ENCODE data around the gene MAB21L4.

DNA sequence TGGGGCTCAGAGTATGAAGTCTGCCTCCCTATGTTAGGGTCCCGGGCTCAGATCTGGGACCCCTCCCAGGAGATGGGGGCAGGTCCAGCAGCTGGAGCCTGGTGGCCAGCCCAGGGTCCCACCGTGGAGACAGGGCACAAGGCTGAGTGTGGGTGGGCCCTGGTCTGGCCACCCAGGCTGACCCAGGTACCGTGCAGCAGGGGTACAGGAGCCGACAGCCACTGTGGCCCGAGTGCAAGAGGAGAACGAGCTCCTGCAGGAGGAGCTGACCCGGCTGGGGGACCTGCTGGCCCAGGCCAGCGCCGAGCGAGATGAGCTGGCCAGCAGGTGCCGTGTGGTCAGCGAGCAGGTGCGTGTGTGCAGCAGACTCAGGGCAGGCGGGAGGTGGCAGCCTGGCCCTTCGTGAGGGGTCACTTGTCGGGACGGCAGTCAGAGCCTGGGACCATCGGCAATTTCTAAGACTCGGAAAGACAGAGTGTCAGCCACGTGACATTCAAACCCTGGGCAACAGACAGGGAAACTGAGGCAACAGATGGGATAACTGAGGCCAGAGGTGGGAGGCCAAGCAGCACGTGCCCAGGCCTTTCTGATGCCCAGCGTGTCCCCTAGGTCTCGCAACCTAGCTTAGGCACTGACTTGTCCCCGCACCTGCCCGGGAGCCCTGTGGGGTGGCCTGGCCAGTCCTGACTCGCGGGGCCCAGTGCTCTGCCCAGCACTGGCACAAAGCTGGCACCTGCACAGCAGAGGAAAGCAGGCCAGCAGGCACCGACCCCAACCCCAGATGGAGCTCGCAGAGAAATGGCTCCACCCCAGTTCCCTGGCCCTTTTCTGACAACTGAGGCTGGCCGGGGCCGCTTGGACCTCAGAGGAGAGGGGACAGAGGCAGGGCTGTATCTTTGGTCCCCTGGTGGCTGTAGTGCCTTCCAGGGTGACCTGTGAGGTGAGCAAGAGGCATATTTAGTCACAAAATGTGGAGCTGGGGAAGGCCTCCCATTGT lies 24.1 kb upstream of the MAB21L4 start:
- TF ChIP-seq, protein P1, sequence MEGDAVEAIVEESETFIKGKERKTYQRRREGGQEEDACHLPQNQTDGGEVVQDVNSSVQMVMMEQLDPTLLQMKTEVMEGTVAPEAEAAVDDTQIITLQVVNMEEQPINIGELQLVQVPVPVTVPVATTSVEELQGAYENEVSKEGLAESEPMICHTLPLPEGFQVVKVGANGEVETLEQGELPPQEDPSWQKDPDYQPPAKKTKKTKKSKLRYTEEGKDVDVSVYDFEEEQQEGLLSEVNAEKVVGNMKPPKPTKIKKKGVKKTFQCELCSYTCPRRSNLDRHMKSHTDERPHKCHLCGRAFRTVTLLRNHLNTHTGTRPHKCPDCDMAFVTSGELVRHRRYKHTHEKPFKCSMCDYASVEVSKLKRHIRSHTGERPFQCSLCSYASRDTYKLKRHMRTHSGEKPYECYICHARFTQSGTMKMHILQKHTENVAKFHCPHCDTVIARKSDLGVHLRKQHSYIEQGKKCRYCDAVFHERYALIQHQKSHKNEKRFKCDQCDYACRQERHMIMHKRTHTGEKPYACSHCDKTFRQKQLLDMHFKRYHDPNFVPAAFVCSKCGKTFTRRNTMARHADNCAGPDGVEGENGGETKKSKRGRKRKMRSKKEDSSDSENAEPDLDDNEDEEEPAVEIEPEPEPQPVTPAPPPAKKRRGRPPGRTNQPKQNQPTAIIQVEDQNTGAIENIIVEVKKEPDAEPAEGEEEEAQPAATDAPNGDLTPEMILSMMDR (IDR thresholded peaks at IDR 0.05; ENCODE audit: low read depth, low read length): no peak
- TF ChIP-seq POLR2A (IDR thresholded peaks at IDR 0.05; ENCODE audit: extremely low read depth, insufficient read length) (no peak), MYC (IDR thresholded peaks at IDR 0.05; ENCODE audit: low read depth, low read length) (no peak)
- TF ChIP-seq, protein P2, sequence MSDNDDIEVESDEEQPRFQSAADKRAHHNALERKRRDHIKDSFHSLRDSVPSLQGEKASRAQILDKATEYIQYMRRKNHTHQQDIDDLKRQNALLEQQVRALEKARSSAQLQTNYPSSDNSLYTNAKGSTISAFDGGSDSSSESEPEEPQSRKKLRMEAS (IDR thresholded peaks at IDR 0.05; ENCODE audit: low read depth, low read length): no peak
